AG08395 (cell line): ENCODE results near the gene PSMB10.
"Not testable (repeated sequence)": the region's sequence is repeated elsewhere in the genome, so short reads cannot be mapped to it uniquely, and the experiment has no call there.

ENCODE experiments used
- DNase-seq: peaks from one replicate; pipeline ENCODE4 v3.0.0; 2012; ENCODE audit warnings: mixed read lengths, low spot score

The PSMB10 gene

DNA sequence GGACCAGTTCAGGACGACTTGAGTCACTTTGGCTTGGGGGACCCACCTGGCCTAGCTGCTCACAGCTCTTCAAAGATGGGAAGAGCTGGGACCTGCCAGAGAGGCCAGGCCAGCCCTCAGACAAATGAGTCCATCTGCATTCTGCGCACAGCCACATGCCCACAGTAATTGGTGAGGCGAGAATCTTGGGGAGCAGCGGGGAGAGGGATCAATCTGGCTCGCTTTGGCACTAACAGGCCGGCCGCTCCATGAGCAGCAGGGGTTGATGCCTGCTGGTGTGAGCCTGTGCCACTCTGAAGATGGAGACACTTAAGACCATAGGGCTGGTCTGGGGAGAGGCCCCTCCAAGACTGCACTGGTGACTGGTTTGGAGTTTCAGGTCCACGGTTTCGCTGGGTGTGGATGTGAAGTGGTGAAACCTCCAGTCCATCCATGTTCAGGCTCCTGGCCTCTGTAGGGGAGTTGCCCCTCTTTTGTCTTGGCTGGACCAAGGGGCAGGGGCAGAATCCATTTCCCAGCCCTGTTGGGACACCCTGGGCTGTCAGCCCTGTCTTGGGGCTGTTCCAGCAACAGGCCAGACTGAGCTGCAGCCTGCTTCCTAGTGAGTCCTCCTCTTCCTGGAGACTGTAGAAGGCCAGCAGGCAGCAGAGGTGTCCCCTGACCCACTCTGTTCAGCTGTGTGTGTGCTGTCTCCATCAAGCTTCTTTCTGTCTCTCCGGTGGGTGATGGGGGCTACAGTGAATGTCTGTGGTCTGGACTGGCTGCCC lies 12.3 kb downstream of the PSMB10 start:
- DNase-seq = no peak

DNA sequence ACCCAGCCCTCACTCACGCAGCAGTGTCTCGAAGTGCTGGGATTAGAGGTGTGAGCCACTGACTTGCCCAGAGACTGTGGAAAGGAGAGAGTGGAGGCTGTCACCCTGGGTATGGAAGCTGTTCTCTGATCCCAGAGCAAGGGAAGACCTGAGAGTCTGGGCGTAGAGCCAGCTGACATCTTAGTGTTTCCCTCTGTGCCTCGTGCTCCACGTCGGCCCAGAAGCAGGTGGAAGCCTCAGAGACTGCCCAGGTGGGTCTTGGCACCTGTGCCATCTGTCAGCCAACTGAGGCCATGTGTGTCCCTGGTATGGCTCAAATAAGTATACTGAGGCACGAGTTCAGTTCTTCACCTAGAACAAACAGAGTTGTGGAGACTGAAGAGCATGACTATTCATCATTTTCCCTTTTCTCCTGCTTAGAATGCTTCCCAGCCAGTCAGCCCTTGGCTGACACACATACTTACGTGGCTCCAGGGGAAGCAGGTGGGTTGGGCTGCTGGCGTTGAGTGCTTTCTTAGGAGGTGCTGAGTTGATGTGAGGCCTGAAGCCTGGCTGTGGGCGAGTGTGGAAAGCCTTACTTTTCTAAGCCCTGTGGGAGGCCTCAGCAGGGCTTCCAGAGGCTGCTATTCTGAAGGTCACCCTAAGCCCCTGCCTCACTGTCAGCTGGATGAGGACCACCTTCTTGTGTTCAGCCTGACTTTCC lies 13.1 kb downstream of the PSMB10 start:
- no peak for DNase-seq

GRCh38 chr16:67922740-67923139 lies 13.9 kb downstream of the PSMB10 start:
- no peak for DNase-seq

DNA sequence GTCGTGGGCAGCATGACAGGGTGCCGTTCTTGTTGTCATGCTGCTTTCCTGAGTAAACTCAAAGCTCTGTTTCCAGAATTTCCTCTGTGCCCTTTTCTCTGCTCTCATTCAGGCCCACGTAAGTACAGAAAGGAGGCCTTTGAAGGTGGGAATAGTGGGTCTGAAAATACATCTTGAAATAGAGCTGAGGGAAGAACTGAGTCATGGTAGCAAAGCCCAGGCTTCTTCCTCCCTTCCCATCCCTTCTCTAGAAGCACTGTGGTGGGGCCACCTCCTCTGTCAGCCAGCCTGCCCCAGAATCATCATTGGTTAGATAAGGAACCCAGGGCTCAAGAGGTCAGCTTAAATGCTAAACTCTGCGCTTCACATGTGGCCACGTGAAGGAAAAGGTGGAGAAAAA lies 14.4 kb downstream of the PSMB10 start:
- no peak for DNase-seq

DNA sequence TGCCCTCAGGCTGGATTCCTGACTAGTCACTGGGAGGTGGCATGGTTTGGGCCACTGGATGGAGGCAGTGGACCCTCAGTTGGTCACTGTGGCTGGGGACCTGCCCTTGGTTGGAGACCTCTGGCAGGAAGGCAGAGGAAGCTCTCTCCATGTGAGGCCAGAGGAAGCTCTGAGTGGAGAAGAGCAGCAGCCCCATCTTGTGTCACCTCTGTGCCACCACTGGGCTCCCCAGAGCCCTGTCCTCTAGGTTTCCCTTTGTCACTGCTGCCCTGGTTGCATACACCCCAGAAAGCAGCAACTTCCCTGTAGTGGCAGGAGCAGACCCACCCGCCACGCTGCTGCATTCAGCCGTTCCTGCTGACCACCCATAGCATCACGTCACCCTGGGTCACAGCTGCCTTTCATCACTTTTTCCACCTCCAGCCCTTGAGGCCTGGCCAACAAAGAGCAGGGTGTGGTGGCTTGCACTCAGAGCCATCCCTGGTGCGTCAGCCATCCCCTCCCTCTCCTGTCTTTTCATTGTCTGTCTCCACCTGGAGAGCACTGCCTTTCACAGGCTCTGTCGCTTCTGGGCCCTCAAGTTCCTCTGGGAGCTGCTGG lies 16.9 kb downstream of the PSMB10 start:
- DNase-seq = peak; percentile 62

DNA sequence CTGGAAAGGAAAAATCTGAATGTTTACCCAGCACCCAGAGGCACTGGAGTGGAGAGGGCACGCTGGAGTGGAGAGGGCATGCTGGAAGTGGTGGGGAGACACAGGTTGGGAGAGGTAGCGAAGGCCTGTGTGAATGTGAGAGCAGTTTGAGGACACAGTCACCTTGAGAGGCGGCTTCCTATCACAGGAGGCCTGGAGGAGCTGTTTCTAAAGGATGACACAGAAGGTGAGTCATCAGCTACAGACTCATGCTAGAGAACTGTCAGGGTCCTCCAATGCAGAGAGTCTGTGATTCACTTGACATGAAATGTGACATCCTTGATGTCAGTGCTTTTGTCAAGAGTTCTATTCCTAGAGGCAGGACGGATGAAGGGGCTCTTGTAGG lies 18.8 kb downstream of the PSMB10 start:
- DNase-seq = peak; percentile 91

DNA sequence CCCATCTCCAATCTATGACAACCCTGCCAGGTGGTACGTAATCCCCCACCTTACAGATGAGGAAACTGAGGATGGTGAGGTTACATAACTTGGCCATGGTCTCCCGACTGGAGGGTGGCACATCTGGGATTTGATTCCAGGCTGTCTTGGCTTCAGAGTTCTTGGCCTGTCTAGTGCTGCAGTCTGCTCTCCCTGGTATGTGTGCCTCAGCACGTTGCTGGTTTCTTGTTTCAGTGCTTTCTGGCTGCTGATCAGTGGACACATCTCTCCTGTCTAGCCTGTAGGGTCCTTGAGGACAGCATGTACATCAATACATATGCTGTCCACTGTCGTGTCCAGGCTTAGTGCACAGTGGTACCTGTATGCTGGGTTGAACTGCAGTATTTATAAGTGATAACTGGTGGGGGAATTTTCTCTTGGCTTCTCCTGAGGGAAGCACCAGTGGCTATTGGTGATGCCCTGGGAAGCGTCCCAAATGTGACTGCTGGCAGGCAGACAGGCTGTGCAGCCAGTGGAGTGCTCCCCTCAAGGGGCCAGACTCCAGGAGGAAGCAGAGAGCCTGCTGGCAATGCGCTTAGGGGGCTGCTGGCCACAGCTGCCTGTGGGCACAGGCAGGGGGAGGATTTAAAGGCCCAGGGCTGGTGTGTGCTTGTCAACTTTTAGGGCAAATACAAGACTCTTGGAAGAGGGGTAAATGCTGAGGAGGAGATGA lies 19.4 kb downstream of the PSMB10 start:
- DNase-seq = peak; percentile 45

DNA sequence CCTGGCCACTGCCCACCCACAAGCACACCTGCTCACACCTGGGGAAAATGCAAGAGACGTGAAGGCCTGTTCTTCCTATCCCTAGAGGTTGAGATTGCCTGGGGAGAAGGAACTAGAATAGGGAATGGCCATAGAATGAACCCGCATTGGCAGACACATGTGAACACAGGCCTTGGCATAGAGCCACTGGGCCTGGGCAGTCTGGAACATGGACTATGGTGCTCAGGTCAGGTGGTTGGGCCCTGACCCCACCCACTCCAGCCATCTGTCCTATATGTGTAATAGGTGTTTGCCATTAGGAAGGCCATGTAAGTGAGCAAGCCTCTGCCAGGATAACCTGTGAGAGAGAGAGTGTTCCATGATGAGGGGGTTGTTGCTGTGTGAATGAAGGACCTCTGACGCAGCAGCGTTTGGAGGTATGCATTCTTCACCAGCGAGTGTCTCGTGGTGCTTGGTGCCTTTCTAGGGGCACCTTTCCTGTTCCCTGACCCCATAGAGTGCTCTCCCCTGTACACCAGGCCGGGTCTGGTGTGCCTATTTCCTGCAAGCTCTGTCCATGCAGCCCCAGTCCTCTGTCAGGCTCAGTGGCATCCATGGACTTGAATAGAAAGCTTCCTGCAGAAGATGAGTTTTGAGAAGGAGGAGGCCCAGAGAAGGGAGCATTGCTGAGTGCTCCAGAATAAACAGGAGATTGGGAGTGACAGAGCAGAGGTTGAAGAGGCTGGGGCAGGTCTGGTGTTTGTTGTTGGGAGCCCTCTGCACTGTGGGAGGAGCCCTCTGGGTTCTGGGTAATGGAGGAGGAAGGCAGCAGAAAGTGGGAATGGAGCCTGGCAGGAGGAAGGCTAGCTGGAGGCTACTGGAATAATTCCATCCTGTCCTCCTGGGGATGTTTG lies 20.6 kb downstream of the PSMB10 start:
- DNase-seq = no peak

DNA sequence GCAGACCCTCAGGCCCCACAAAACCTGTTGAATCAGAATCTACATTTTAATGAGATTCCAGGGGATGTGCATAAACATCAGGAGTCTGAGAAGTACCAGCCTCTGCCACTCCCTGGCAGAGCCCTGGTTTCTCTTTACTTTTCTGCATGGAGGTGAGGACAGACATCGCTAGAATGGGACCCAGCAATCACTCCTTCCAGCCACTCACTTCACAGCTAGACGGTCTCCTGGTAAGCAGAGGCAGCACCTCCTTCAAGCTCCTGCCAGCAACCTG lies 21.2 kb downstream of the PSMB10 start:
- DNase-seq = not testable (repeated sequence)

GRCh38 chr16:67914758-67915495 lies 21.7 kb downstream of the PSMB10 start:
- DNase-seq = no peak

- peak; percentile 74 for DNase-seq
These were observed 26.5 kb downstream of the PSMB10 start for GRCh38 chr16:67910158-67910557.

GRCh38 chr16:67909056-67909742 lies 27.5 kb downstream of the PSMB10 start:
- no peak for DNase-seq

- no peak for DNase-seq
These were observed 29.1 kb downstream of the PSMB10 start for GRCh38 chr16:67907397-67908180.

DNA sequence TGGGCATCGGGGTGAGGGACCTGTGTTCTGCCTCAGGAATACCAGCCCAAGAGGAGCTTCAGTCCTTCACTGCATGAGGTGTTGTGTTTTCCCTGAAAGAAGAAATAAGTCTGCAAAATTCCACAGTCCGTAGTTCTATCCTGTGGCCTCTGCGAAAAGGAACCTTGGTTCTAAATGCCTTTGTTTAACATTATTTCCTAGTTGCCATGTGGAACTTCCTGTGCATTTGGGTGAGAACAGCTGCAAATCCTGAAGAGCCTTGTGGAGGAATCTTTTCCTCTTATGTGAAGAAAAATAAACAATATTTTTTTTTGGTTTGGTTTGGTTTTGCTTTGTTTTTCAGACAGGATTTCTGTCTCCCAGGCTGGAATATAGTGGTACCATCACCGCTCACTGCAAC lies 33.8 kb downstream of the PSMB10 start:
- DNase-seq = no peak

- DNase-seq = no peak
These were observed 34.9 kb downstream of the PSMB10 start for GRCh38 chr16:67901734-67902133.

DNA sequence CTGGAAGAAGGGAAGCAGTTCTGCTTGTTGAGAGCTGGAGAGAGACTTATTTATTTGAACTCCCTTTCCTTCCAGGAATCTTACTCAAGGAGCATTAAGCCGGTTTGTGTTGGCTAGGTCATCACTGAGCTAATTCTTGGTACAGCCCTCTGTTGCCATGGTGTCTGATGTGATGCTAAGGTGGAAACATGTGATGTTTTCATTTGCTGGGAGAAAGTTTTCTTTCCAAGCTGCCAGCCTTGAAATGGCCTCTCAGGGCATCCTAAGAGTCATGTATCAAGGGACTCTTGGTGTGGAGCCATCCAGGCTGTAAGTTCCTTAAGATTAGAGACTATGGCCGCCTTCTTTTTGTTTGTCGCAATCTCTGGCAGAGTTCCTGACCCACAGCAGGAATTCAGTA lies 39.4 kb downstream of the PSMB10 start:
- peak; percentile 19 for DNase-seq

- DNase-seq = peak; percentile 27
These were observed 42.8 kb downstream of the PSMB10 start for GRCh38 chr16:67893743-67894399.

DNA sequence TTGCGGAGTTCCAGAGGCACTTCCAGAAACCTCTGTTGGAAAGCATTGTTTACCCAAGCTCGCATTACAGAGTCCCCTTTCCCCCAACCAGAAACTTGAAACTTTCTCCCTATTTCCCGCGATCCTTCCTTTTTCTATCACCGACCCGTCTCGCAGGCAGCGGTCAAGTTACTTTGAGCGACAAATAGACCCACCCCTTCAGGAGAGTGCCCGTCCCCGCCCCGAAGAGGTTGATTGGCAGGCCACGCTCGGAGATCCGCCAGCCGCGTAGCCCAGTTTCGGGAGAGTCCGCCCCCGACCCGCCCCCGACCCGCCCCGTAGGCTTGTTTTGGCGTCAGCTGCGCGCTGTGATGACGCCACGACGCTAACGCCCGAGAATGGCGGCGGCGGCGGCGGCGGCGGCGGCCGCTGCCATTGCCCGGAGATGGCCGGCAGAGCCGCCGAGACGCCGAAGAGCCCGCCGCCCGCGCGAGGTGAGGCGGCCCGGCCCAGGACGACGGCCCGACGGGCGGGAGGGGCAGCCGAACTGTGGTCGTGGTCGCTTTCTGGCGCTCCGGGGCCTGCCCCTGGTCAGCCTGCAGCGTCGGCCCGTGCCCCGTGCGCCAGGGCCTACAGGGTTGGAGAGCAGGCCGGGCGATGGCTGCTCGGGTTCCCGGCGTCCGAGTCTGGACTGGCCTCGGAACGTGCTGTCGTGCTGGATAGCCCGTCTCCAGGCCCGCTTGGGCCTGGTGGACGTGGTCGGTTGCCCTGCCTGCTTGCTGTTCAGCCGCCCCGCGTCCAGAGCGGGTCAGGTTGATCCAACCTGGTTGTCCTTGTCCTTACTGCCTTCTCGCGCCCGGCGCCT lies 43.5 kb downstream of the PSMB10 start, which contains the start of gene PSKH1:
TSS of gene PSKH1 (plus strand) at position 356 of the 844 bp plus-strand sequence. CDS start 15,496 bp downstream, outside the sequence.
- peak; percentile 100 for DNase-seq
